Suppressor macrophage treated with lipopolysaccharide for 4 hours (primary cell): ENCODE measurements around the gene RBMS1.
"Not testable (repeated sequence)": the region's sequence is repeated elsewhere in the genome, so short reads cannot be mapped to it uniquely, and the experiment has no call there.

Source experiments
- DNase-seq: peaks from one replicate; pipeline ENCODE4 v3.0.0-alpha.2; 2020

RBMS1 gene

DNA sequence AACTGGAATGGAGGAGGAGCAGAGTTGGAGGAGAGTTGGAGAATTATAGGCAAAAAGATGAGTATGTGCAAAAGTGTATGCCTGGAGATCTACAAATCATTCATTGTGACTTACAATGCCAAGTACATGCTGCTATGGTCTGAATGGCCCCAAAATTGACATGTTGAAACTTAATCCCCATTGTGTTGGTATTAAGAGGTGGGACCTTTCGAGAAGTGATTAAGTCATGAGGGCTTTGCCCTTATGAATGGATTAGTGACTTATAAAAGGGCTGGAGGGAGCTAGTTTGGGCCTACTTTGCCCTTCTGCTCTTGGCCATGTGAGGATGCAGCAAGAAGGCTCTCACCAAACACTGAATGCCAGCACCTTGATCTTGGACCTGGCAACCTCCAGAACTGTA, 6.3 kb upstream of the RBMS1 start:
- DNase-seq = no peak

DNA sequence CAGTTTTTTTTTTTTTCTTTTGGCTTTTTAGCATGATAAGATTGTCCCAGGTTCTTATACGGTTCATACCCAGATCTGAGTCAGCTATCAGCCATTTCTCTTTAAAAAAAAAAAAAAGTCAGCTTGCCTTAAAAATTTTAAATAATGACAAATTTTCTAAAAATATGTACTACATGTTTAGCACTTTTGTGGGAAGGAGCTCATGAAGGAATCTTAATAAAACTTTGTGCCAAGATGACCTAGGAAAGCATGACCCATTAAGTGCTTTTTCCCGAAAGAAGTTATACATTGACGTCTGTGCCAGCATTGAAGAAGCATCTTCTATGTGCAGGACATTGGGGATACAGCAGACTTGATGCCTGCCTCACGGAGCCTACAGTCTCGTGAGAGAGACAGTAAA, 4.5 kb upstream of the RBMS1 start:
- no peak for DNase-seq

DNA sequence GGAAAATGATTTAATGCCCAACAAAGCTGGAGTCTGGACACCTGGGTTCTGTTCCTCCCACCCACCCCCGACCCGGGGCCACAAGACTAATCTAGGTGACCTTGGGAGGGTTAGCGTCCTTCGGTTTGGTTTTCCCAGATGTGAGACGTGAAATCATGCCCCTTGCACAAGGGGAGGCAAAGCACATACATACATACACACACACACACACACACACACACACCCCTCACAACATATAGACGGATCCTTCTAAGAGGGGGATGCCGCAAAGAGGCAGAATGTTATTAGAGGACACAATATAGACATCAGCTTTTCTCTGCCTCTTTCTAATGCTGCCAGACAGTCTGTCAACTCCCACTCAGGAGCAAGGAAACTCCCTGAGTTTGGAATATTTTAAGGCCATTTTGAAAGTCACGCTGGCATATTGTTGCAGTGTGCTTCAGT, 616 bp upstream of the RBMS1 start:
- DNase-seq = peak; percentile 9

DNA sequence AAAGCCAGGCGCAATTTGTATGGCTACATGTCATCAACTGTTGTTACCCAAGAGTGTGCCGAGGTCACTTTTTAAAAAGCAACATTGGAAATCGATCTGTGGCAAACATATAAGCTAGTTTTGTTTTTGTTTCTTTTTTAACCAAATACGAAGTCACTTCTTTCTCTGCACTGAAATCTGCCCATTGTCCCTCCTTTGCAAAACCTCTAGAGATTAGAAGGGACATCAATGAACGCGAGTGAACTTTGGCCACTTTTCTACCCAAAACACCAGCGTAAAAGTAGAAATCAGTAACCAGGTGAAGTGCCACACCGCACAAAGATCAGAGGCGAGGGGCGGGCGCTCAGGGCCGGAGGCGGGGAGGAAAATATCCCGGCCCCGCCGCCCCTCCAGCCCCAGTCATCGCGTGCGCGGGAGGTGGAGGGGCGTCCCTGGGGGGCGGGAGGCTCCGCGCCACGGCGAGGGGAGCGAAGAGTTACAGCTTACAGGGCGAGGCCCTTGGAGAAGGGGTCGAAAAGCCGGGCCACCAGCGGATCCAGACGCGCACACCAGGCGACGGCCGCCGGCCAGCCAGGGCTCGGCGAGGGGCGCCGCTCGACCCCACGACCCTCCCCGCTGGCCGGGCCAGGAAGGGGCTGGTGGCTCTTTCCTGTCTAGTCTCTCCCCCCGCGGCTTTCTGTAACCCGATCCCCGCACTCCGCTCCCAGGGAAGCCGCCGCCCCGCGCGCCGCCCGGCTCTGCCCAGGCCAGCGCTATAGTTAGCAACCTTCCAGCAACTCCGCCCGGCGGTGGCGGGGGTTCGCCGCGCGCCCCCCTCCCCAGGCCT, 993 bp downstream of the RBMS1 start:
- peak; percentile 33 for DNase-seq

DNA sequence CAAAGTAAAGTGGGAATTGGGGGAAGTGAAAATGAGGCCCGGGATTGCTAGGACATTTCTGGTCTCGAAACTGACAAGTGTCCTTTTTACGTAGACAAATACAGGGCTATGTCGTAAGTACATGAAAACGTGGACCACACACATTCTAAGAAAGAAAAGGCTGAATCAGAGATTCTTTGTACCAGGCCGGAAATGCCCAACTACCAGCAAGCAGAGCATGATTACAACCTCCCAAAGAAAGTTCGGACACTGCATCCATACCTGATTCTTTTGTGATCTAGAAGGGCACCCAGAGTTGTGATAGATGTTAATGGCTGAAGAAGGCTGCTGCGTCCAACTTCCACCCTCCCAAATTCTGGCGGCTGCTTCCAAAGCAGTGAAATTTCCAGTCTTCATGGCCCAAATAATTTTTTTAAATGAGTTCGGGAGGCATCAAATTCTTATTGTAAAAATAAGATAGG, 1.7 kb downstream of the RBMS1 start:
- DNase-seq = peak; percentile 75

DNA sequence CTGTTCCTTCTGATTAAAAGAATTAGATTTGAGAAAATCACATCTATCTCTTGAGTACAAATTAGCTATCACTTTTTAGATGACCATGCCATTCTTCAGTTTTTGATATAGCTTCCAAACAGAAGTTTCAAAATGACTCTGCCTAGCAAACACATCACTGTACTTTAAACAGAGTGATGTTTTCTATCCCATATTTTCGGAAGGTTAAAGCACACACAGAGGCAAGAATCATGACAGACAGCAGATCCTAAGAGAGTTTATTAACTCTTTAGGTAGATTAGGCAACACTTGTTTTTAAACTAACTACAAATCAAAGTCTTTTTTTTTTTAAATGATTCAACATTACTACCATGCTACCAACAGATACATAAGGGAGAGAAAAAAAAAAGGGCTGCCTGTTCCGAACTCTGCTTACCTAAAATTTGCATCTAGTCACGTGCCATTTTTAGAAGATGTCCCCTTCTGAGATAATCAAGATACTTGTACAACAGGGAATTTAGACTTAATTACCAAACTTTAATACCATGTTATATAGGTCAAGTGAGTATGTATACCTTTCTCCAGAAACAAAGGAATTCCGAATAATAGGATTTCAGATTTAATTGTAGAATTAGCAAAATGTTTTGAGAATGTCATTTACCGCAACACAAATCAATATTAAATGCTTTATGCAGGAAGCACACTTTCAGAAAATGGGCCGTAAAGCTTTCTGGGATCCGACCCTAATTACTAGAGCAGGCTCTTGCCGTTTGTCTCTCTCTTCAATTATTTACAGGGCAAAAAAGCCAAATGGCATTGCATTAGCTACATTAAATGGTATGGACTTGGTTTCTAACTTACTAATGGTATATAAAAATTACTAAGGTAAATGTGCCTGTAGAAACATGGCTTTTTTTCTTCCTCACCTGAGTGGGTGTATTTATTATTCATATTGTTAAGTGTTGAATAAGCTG, 2.6 kb downstream of the RBMS1 start:
- peak; percentile 28 for DNase-seq

DNA sequence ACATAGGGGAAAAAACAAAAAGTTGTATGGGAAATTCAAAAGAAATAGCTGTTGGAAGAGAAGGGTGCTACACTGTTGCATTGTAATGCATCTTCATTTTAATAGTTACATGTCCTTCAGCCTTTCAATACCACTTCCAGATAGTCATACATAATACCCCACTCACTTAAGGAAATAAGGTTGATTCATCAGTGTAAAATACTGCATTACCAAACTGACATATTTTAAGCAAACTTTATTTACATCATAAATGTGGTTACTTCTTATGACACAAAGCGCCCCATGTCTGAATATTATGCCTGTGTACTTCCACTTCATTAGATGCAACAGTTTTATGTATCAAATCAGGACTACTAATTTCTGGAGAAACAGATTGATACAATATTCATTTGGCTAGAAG, 4.5 kb downstream of the RBMS1 start:
- DNase-seq = peak; percentile 72

DNA sequence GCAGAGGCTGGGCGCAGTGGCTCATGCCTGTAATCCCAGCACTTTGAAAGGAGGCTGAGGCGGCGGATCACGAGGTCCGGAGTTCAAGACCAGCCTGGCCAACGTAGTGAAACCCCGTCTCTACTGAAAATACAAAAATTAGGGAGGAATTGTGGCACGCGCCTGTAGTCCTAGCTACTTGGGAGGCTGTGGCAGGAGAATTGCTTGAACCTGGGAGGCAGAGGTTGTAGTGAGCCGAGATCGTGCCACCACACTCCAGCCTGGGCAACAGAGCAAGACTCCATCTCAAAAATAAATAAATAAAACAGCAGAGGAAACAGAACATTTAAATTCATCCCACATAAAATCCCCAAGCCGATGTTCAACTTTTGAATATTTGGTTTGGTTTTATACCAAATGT, 5.3 kb downstream of the RBMS1 start:
- not testable (repeated sequence) for DNase-seq

DNA sequence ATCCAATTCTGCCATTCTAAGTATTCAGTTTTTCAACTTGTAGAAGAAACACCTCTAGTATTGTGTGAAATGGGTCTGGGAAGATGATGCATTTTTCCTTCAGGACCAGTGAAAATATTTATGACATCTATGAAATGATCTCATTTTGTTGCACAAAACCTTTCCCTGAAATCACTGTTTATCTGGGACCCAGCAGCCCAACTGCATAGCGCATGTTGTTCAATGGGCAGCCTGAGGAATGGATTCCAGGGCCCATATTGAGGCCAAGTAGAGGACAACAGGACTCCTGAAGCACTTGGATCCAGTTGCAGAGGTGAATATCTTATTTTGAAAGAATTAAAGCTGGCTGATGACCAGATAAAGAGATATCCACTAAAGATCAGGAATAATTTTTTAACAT, 7.3 kb downstream of the RBMS1 start:
- DNase-seq = no peak

DNA sequence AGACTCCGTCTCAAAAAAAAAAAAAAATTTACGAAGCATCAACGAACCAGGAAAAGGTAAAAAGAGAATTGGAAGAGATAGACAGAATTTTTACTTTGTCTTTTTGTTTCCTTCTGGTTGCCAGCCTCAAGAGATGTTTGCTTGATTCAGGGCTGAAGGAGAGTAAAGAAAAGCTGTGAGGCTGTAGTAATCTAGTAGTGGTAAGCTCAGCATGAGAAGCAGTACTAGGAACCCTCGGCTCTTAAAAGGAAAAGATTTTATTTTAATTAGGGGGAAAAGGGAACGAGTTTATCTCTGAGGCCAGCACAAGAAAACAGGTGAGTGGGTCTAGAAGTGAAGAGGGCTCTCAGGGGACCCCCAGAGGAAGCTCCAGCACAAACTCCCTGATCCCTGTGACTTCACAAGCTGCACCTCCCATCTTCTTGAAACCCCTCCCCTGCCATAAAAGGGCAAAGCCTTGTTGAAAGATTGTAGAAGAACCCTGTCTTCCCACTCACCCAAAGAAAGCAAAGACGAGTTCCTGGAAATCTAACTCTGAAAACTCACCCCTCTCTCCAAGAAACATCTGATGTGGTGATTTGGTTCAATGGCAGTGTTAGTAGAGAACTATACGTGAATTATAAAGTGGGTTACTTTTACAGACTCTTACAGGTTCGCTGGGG, 8.6 kb downstream of the RBMS1 start:
- DNase-seq = no peak

DNA sequence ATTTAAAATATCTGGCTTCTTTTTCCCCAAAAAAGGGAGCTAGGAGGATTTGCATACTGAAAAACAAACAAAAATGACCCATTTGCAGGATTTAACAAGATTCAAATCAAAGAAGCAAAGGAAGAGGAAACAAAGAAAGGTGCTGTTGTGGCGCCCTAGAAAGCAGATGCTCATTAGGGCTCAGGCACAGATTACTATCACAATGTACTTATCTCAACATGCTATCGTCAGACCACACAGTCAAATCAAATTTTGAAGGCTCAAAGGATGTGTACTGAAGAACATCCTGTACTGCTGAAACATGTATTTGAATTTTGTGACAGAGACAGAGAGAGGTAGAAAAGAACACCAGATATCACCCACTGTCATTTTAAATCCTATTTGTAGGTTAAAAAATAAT, 10.9 kb downstream of the RBMS1 start:
- DNase-seq = no peak

DNA sequence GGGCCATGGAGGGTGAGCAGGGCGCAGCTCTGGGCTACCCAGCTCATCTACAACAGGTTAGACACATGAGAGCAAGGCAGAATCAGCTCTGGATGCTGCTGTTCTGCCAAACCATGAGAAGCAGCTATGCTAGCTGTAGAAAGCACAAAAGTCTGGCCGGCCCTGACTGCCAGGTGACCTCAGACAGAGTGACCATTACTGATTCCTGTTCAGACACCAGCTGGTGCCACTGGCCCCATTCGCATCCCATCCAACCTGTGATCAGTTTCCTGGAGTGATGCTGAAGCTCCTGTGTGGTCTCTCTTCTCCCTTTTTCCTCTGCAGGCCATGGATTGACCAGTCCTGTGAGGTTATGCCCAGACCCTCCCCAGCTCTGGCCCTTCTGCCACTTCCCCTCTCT, 14.3 kb downstream of the RBMS1 start:
- DNase-seq = no peak

DNA sequence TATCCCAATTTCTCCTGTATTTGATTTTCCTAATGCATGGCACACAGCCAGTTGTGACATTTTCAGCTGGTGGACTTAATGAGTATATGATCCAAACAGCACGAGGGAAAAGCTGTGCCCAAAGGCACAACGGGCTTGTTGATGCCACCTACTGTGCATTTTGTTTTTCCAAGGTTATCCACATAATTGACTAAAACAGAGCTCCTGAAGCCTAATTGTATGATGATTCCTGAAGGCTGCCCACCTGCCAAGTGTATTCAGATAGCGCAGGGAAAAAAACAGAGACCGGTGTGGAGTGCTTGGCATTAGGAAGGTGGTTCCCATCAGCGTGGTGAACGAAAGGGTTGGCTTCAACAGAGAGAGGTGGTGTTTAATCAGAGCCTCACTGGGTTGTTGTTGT, 14.9 kb downstream of the RBMS1 start:
- no peak for DNase-seq

DNA sequence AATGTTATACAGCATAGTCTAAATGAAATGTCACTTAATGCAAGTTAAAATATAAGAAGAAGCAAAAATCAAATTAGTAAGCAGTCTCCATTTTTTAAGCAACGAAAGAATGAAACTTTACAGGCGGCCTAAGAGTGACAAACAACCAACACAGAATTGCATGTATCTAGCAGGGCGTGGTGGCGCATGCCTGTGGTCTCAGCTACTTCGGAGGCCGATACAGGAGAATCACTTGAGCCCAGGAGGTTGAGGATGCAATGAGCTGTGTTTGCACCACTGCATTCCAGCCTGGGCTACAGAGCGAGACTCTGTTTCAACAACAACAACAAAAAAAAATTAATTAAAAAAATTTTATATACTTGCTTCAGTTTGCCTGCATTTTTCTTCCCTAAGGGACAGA, 16.6 kb downstream of the RBMS1 start:
- DNase-seq = no peak

DNA sequence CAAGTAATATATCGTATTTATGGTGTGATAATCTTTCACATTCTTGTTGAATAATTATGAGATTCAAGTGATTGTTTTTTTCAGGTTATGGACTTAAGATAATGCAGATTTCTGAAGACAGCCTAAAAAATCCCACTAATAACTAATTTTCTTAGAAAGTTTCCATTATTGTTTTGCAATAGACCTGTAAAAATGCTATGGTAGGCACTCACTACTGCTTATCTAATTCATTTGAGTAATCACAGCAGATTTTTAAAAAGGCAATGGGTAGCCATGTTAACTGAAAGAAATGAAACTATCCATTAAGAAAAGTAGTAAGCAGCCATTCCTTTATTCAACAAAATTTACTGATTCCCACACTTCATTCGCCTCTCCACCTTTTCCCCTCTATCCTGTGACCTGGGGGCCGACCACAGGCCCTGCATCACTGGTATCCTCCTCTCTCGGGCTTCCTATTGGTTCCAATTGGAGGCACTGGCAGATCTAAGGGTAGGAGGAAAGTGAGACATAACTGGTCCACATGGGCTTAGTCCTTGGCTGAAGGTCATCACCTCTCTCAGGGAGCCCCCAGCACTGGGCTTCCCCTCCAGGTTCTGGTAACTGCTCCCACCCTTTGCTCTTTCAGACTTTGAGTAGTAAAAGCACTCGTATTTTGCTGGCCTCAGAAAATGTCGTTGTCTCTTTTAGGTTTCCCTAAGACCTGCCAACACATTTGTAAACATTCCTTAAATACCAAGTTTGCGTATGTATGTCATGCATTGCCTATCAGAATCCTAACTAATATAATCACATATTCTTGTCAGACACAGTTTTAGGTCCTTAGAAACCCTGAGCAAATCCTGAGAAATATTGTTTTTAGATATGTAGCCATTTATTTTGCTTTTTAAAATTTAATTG, 18.5 kb downstream of the RBMS1 start:
- DNase-seq = no peak

DNA sequence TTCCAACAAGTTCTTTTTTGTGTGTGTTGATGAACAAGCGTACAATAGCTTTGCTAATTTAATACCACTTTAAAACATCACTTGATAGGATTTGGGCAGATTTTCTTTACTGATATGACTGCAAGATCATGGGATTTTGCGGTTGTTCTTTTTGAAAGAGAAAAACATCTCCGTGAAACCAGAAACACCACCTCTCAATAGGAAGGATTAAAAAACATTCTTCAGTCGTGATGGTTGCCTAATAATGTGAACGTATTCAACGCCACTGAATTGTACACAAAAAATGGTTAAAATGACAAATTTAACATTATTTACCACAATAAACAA, 19.3 kb downstream of the RBMS1 start:
- no peak for DNase-seq

DNA sequence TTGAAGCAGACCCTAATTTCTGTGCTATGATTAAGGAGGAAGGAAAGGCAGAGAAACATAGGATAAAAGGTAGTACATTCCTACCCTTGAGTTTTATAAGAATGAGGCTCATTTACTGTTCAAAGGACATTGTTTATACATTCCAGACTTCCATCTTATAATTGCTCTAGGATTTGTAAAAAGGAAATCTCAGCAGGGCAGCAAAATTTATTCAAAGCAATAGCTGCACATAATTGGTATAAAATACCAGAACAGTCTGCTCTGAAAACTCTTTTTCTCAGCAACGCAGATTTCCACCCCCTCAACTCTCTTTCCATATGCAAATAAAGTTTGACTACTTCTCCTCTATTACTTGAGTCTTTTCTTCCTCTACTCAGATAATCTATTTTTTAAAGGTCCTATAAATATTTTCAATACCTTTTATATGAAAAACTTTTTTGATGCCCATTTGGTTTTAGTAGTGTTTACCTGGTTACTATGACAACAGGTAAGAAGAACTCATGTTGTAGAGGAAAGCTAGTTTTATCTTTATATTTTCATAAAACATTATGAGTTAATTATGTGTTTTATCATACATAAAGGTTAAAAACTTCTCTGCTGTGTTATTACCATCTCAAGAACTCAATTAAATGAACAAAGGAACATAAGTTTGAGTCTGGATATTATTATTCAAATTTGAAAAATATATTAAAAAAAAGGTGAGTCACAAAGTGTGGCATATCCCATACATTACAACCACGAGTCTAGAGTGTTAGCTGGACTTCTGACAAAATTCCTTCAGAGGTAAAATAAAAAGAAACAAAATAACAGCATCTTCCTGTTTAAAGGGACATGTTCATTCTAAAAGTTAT, 19.9 kb downstream of the RBMS1 start:
- no peak for DNase-seq

DNA sequence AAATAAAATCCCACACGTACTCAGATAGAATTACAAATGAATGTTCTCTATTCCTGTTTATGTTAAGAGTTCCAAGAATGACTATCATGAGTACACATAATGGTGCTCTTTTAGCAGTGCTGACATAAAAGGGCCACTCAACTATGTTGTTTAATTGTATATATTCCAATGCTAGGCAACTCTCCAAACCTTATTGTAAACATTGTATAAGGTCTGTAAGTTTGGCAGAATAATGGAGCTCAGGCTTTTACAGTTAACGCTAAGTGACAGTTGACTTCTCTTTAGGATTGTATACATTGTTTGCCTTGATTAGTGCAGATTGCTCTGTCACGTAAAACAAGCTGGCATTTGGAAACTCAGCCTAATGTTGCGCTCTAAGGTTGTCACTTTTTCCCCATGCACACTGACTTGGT, 20.8 kb downstream of the RBMS1 start:
- no peak for DNase-seq

DNA sequence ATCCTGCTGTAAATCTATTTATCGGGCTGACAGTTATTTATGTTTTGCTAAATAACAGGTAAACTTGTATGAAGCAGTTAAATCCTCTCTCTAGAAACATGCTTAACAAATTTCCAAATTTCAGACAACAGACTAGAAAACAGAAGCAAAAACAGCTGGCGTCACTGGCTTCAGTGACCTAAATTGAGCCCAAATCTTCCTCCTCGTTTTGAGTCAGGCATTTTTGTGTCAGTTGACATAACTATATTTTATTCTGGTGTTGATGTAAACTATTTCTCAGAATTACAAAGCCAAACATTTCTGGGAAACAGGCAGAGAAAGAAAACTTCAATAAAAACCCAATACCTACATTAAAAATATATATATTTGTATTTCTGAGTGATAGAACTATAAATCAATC, 21.7 kb downstream of the RBMS1 start:
- DNase-seq = peak; percentile 9

DNA sequence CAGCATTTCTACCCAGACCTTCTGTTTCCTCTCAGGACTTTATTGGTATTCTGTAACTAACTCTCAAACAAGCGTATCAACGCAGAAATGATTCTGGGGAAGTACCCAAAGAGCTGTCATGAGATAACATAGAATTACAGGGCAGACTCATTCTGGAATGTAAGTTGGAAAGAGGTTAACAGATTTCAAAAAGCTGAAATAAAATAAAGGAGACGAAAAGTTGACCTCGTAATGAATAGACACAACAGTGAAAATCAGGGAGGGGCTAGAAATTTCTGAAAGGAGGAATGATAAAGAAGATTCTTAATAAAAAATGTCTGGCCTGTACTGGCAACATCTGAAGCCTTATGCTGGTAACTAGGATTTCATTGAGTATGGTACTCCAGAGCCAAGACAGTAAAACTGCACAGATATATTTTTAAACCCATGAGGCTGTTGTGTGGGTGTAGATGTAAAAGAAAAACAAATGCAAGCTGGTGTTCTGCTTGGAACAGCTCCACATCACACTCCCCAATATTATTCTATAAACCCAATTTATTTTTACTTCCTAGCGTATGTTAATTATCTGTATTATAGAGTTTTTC, 23.9 kb downstream of the RBMS1 start:
- no peak for DNase-seq

DNA sequence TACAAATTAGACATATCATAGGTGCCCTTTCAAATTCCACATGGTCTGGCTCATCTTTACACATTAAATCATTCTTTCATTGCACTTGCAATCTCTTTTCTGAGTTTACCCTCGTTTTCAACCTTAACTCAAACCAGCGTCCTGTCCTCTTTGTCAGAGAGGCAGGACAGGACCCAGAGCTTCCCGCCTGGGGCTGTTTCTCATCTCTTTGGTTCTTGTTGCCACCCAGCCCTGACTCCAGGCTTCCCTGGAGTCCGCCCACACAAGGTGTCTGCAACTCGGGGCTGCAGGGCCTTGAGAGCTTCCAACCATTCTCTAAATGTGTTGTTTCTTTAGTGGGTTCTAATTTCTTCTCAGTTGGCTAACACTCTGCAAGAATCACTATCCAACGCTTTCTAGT, 24.4 kb downstream of the RBMS1 start:
- no peak for DNase-seq
